Right lobe of liver (tissue), 4 donors: ENCODE measurements around the gene EPS8L2.

Experiments
- CTCF ChIP-seq, 4 donors: fragments of 200-600 bp in 3 of 4; fragments of 450-650 bp in 1 of 4; IDR thresholded peaks; one replicate each; pipeline versions ENCODE4 v1.5.1 to v1.8.0; 2016 to 2022; ENCODE audit warnings: antibody characterized with exemption in 4 of 4, mild to moderate bottlenecking in 2 of 4
- POLR2A ChIP-seq: fragments of 450-650 bp; IDR thresholded peaks from one replicate; pipeline ENCODE4 v1.6.1; 2017; ENCODE audit warnings: antibody characterized with exemption, mild to moderate bottlenecking
- donor health status: DM: no; HTN: no; CAD: no.
- donor health status: DM: no; HTN: no; CAD: no.
- donor health status: DM: no; HTN: yes; CAD: no.

- TF ChIP-seq CTCF (IDR thresholded peaks at IDR 0.05): no peak
- no peak for TF ChIP-seq POLR2A
Observed at GRCh38 chr11:760236-760635, 54.2 kb downstream of the EPS8L2 start.
